GM12878 (cell line): ENCODE measurements around the gene HNRNPM. TPM values are rescaled to one million over a fixed set of nuclear protein-coding genes. Genes with fewer than 3 reads are reported as not detected.

ENCODE experiments used
- ATAC-seq: fragments of 200-7000 bp; cut with Tn5 transposase; 3 replicates; pipeline ENCODE4 v1.9.1; 2020; ENCODE audit warnings: mild to moderate bottlenecking, moderate library complexity
- BruUV-seq: library from RNA; stranded (reverse); fragments of 400-500 nt; replicated peaks from 2 replicates; lab custom pipeline; 2021; lab: Mats Ljungman, UMichigan
- CTCF ChIA-PET: fragments of 300-600 bp; sonication (Branson Sonifier 250); formaldehyde crosslinking; extraction: SDS; loops from one replicate; lab custom pipeline; 2021; ENCODE audit warnings: inconsistent platforms; lab: Yijun Ruan, JAX
- POLR2A ChIA-PET: fragments of 350-600 bp; formaldehyde crosslinking; extraction: SDS; loops from one replicate; lab custom pipeline; 2021; ENCODE audit warnings: inconsistent platforms; lab: Charles Lee
- RAD21 ChIA-PET: fragments of 300-600 bp; sonication (Branson Sonifier 250); formaldehyde crosslinking; loops from one replicate; lab custom pipeline; 2023; ENCODE audit warnings: antibody characterized with exemption; ENCODE audit not compliant: unreplicated experiment; lab: Charles Lee
- SMC1A ChIA-PET: fragments of 300-600 bp; sonication (Branson Sonifier 250); formaldehyde crosslinking; loops from one replicate; lab custom pipeline; 2023; ENCODE audit not compliant: unreplicated experiment, uncharacterized antibody; lab: Charles Lee
- DNase-seq: peaks from one replicate; pipeline ENCODE4 v3.0.0-alpha.2; 2011; ENCODE audit warnings: low read depth, low spot score
- FAIRE-seq: peaks from 3 replicates; lab custom pipeline; 2011; peaks lifted over from hg19 to GRCh38; lab: Jason Lieb, UNC
- H2AFZ ChIP-seq: 2 replicates; pipeline ENCODE4 v1.6.0; 2011; ENCODE audit warnings: low read depth, low read length, control low read depth; ENCODE audit not compliant: control insufficient read depth
- H3K27ac ChIP-seq: 2 replicates; pipeline ENCODE4 v1.5.1; 2011; ENCODE audit warnings: control low read depth; ENCODE audit not compliant: control insufficient read depth, insufficient read depth
- H3K27me3 ChIP-seq, 2 experiments: replicated peaks in 1 of 2; 2 replicates each; pipeline versions ENCODE4 v1.6.0 to v1.6.1; 2011; ENCODE audit warnings: low read length in 1 of 2; ENCODE audit not compliant: control insufficient read depth in 2 of 2, insufficient read depth in 2 of 2
- H3K36me3 ChIP-seq, 2 experiments: 2 replicates each; pipeline ENCODE4 v1.5.1; 2011; ENCODE audit warnings: low read length in 1 of 2; ENCODE audit not compliant: control insufficient read depth in 2 of 2, insufficient read depth in 2 of 2
- H3K4me1 ChIP-seq: 2 replicates; pipeline ENCODE4 v1.6.1; 2011; ENCODE audit warnings: mild to moderate bottlenecking, low read length, moderate library complexity, mixed read lengths; ENCODE audit not compliant: control insufficient read depth, insufficient read depth
- H3K4me2 ChIP-seq: 2 replicates; pipeline ENCODE4 v1.6.0; 2011; ENCODE audit warnings: control low read depth; ENCODE audit not compliant: control insufficient read depth, insufficient read depth
- H3K4me3 ChIP-seq: fragments of 200-600 bp; sonication (generic); 2 replicates; pipeline ENCODE4 v1.5.1; 2016
- H3K79me2 ChIP-seq: 2 replicates; pipeline ENCODE4 v1.6.0; 2011; ENCODE audit warnings: low read length; ENCODE audit not compliant: control insufficient read depth, insufficient read depth
- H3K9ac ChIP-seq: 2 replicates; pipeline ENCODE4 v1.8.0; 2011; ENCODE audit warnings: low read length, control low read depth, mixed read lengths; ENCODE audit not compliant: control insufficient read depth, insufficient read depth
- H3K9me3 ChIP-seq: replicated peaks from 3 replicates; pipeline ENCODE4 v1.5.1; 2011; ENCODE audit warnings: mild to moderate bottlenecking, low read length; ENCODE audit not compliant: control insufficient read depth, insufficient read depth
- H4K20me1 ChIP-seq: 2 replicates; pipeline ENCODE4 v1.6.0; 2011; ENCODE audit not compliant: control insufficient read depth, insufficient read depth
- CBX5 ChIP-seq: sonication (generic); IDR thresholded peaks from 2 replicates; pipeline ENCODE4 v1.6.1; 2016; ENCODE audit warnings: low read depth, moderate library complexity, mild to moderate bottlenecking, inconsistent platforms
- CREB1 ChIP-seq: IDR thresholded peaks from 2 replicates; pipeline ENCODE4 v1.6.1; 2012; ENCODE audit warnings: low read depth, mild to moderate bottlenecking, inconsistent platforms
- EED ChIP-seq: sonication (generic); IDR thresholded peaks from 2 replicates; pipeline ENCODE4 v1.6.1; 2016; ENCODE audit warnings: antibody characterized with exemption, low read depth
- LARP7 ChIP-seq: fragments of 450-650 bp; IDR thresholded peaks from 2 replicates; pipeline ENCODE4 v1.6.1; 2017; ENCODE audit warnings: mild to moderate bottlenecking
- NFYB ChIP-seq: IDR thresholded peaks from 2 replicates; pipeline ENCODE4 v1.6.1; 2011; ENCODE audit warnings: low read depth, mild to moderate bottlenecking, low read length, improper control_type of control experiment, moderate library complexity; ENCODE audit not compliant: insufficient read depth
- SIN3A ChIP-seq: IDR thresholded peaks from 2 replicates; pipeline ENCODE4 v1.6.1; 2012; ENCODE audit warnings: low read depth, low read length, improper control_type of control experiment
- SMARCA5 ChIP-seq: fragments of 450-650 bp; IDR thresholded peaks from 2 replicates; pipeline ENCODE4 v1.6.1; 2017; ENCODE audit warnings: mild to moderate bottlenecking
- SMC3 ChIP-seq: IDR thresholded peaks from 2 replicates; pipeline ENCODE4 v1.6.1; 2011; ENCODE audit warnings: low read length, improper control_type of control experiment, borderline replicate concordance
- SP1 ChIP-seq: IDR thresholded peaks from one replicate; pipeline ENCODE4 v1.6.1; 2011; ENCODE audit warnings: low read depth, low read length
- TCF12 ChIP-seq: IDR thresholded peaks from 2 replicates; pipeline ENCODE4 v1.6.1; 2011; ENCODE audit warnings: low read depth, mild to moderate bottlenecking, low read length
- WGBS: methylation state at CpG from one replicate; pipeline ENCODE4 v1.1.6; 2016; ENCODE audit warnings: low lambda C conversion rate; ENCODE audit not compliant: insufficient replicate concordance, insufficient coverage; ENCODE audit errors: missing lambda C conversion rate; 5-methylcytosine and 5-hydroxymethylcytosine counted together
- in situ Hi-C: fragments of 300-500 bp; cut with MboI; formaldehyde crosslinking; loops from 9 replicates; pipeline ENCODE4 v1.14.3; 2018; ENCODE audit warnings: mixed read lengths
- intact Hi-C: fragments of 100-400 bp; cut with micrococcal nuclease; formaldehyde crosslinking; loops from one replicate; pipeline ENCODE4 v1.14.2; 2022; ENCODE audit not compliant: unreplicated experiment
- polyA plus RNA-seq, 11 experiments: library from polyadenylated mRNA; depleted of rRNA in 4 of 11; unstranded in 6 of 11; stranded (reverse) in 5 of 11; fragments of >200 nt; fragmentation: Nextera tagmentation in 4 of 11; fragmentation: Illumina TruSeq in 1 of 11; extraction: Ambion mirVana in 4 of 11; extraction: Trizol in 1 of 11; gene quantifications; 1 replicate in 1 of 11; 2 replicates in 10 of 11; pipeline versions ENCODE4 v1.2.1 to v1.2.3, GENCODE V29; 2011 to 2016; ENCODE audit warnings: inconsistent platforms in 2 of 11, missing spikeins in 2 of 11, low read depth in 1 of 11
- total RNA-seq, 4 experiments: library from RNA; depleted of rRNA in 3 of 4; stranded (reverse); fragments of >200 nt in 3 of 4; fragmentation: Illumina TruSeq in 1 of 4; extraction: Trizol in 1 of 4; gene quantifications; 2 replicates each; pipeline versions ENCODE4 v1.2.1 to v1.2.3, GENCODE V29; 2013 to 2021
- TF ChIP-seq, protein P1 (sequence below): IDR thresholded peaks from 2 replicates; pipeline ENCODE4 v1.6.1; 2012; ENCODE audit warnings: low read depth, low read length, improper control_type of control experiment
- TF ChIP-seq, protein P2 (sequence below): IDR thresholded peaks from 2 replicates; pipeline ENCODE4 v1.6.1; 2012; ENCODE audit warnings: mild to moderate bottlenecking, low read depth, low read length

The HNRNPM gene
- total and polyA plus RNA-seq, 10 of the 15 experiments (the other 5 are each of a cell fraction or from before 2014, with no cell fraction given): 14.3 to 415 (median 198) TPM

DNA sequence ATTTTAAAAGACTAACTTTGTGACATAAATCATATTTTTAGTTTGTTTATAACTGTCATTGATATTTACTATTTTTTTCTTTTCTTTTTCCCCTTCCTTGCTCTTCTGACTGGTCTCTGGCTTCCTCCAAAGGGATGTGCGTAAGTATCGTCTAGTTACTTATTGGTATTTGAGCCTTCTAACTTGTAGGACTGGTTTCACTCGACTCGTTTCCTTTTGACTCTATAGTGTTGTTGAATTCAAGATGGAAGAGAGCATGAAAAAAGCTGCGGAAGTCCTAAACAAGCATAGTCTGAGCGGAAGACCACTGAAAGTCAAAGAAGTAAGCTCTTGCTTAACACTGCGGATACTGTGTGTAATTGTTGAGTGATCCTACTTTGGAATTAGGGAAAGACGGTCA, 18.6 kb downstream of the HNRNPM start:
- H3K4me3 ChIP-seq: no peak overlapping the region
- BruUV-seq: no TSS peak
- no peak overlapping the region for H3K9ac ChIP-seq
- DNase-seq (no peak), ATAC-seq (no peak), FAIRE-seq (no peak)
- SMC1A ChIA-PET: interaction anchor here (1.3 to 3.3 kb wide), 2 partner anchors 10 to 14 kb away, joined by 5 to 8 read pairs; no protein-coding TSS in a partner anchor
- H3K36me3 ChIP-seq: peaks cover 28 to 57% of the 10 kb centered on the region in 2 experiments
- WGBS: 96% methylated on average over 8 of the region's 8 CpGs
- RAD21 ChIA-PET: no interaction called here
- POLR2A ChIA-PET: interaction anchor here (0.5 kb wide), 1 partner anchor 106 kb away, joined by 4 read pairs; no protein-coding TSS in a partner anchor
- H3K27ac ChIP-seq: no peak overlapping the region
- in situ Hi-C loops (no loop called here), intact Hi-C loops (no loop called here)
- peaks cover 27% of the 10 kb centered on the region for H4K20me1 ChIP-seq
- peaks cover 55% of the 10 kb centered on the region for H3K79me2 ChIP-seq
- H3K9me3 ChIP-seq: no peaks in the 10 kb centered on the region
- TF ChIP-seq TCF12 (no peak), SP1 (no peak), SMC3 (no peak), EED (no peak), SIN3A (no peak), CREB1 (no peak), LARP7 (no peak), SMARCA5 (no peak), NFYB (no peak), CBX5 (no peak)
- TF ChIP-seq, protein P1, sequence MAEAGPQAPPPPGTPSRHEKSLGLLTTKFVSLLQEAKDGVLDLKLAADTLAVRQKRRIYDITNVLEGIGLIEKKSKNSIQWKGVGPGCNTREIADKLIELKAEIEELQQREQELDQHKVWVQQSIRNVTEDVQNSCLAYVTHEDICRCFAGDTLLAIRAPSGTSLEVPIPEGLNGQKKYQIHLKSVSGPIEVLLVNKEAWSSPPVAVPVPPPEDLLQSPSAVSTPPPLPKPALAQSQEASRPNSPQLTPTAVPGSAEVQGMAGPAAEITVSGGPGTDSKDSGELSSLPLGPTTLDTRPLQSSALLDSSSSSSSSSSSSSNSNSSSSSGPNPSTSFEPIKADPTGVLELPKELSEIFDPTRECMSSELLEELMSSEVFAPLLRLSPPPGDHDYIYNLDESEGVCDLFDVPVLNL: no peak
- TF ChIP-seq, protein P2, sequence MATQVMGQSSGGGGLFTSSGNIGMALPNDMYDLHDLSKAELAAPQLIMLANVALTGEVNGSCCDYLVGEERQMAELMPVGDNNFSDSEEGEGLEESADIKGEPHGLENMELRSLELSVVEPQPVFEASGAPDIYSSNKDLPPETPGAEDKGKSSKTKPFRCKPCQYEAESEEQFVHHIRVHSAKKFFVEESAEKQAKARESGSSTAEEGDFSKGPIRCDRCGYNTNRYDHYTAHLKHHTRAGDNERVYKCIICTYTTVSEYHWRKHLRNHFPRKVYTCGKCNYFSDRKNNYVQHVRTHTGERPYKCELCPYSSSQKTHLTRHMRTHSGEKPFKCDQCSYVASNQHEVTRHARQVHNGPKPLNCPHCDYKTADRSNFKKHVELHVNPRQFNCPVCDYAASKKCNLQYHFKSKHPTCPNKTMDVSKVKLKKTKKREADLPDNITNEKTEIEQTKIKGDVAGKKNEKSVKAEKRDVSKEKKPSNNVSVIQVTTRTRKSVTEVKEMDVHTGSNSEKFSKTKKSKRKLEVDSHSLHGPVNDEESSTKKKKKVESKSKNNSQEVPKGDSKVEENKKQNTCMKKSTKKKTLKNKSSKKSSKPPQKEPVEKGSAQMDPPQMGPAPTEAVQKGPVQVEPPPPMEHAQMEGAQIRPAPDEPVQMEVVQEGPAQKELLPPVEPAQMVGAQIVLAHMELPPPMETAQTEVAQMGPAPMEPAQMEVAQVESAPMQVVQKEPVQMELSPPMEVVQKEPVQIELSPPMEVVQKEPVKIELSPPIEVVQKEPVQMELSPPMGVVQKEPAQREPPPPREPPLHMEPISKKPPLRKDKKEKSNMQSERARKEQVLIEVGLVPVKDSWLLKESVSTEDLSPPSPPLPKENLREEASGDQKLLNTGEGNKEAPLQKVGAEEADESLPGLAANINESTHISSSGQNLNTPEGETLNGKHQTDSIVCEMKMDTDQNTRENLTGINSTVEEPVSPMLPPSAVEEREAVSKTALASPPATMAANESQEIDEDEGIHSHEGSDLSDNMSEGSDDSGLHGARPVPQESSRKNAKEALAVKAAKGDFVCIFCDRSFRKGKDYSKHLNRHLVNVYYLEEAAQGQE: no peak
- H3K4me2 ChIP-seq: no peak overlapping the region
- H3K4me1 ChIP-seq: peaks cover 9% of the 10 kb centered on the region
- H2AFZ ChIP-seq: no peak overlapping the region
- H3K27me3 ChIP-seq: no peaks in the 10 kb centered on the region
- CTCF ChIA-PET: interaction anchor here (1.6 to 2.5 kb wide), 3 partner anchors 12 to 116 kb away, joined by 3 to 10 read pairs (median 5); no protein-coding TSS in a partner anchor
